Breast epithelium (tissue), 3 donors: ENCODE data around the gene GOSR1.
"Not testable (repeated sequence)": the region's sequence is repeated elsewhere in the genome, so short reads cannot be mapped to it uniquely, and the experiment has no call there.

Experiments
- POLR2A ChIP-seq: fragments of 450-650 bp; IDR thresholded peaks from one replicate; pipeline ENCODE4 v1.6.1; 2016; ENCODE audit warnings: antibody characterized with exemption, mild to moderate bottlenecking, moderate library complexity
- POLR2AphosphoS5 ChIP-seq, 3 donors: sonication (generic); formaldehyde crosslinking; IDR thresholded peaks; one replicate each; pipeline ENCODE4 v1.6.1; 2017; ENCODE audit warnings: antibody characterized with exemption in 3 of 3
- TF ChIP-seq, protein P1 (sequence below), 3 donors: fragments of 450-650 bp; IDR thresholded peaks; one replicate each; pipeline ENCODE4 v1.5.1; 2016 to 2017; ENCODE audit warnings: antibody characterized with exemption in 3 of 3, mild to moderate bottlenecking in 3 of 3, moderate library complexity in 3 of 3

DNA sequence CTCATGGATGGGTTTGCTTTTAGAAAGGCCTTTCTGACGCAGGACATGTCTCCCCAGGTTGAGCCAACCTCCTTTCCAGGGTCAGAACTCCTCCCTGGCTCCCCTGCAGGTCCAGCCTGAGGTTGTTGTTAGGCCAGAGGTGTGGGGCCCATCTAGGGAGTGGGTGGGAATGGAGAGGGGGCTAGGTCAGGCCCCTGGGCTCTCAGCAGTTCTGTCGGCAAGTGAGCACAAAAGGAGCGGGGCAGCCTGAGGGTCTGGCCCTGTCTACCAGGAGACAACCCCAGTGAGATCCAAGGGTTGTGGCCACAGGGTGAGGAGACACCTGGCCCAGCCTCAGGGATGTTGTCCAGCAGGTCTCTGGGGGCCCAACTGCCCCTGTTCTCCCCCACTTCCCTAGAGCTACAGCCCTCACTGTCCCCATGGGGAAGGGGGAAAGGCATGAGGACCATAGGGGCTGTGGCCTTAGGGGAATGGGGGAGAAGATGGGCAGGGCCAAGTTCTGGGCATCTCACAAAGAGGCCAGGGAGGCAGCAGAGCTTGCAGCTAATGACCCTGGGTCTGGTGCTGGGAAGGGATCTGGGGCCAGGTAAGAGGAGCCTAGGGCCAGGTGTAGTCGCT, 76.7 kb downstream of the GOSR1 start:
- TF ChIP-seq, protein P1, sequence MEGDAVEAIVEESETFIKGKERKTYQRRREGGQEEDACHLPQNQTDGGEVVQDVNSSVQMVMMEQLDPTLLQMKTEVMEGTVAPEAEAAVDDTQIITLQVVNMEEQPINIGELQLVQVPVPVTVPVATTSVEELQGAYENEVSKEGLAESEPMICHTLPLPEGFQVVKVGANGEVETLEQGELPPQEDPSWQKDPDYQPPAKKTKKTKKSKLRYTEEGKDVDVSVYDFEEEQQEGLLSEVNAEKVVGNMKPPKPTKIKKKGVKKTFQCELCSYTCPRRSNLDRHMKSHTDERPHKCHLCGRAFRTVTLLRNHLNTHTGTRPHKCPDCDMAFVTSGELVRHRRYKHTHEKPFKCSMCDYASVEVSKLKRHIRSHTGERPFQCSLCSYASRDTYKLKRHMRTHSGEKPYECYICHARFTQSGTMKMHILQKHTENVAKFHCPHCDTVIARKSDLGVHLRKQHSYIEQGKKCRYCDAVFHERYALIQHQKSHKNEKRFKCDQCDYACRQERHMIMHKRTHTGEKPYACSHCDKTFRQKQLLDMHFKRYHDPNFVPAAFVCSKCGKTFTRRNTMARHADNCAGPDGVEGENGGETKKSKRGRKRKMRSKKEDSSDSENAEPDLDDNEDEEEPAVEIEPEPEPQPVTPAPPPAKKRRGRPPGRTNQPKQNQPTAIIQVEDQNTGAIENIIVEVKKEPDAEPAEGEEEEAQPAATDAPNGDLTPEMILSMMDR (IDR thresholded peaks at IDR 0.05): not testable (repeated sequence)
- not testable (repeated sequence) for TF ChIP-seq POLR2A; POLR2AphosphoS5 (IDR thresholded peaks at IDR 0.05)
